GM23338 (cell line): Measurements from ENCODE around the gene SYCN. TPM values are rescaled to one million over a fixed set of nuclear protein-coding genes. Genes with fewer than 3 reads are reported as not detected.

Experiments used
- ATAC-seq: fragments of 200-7000 bp; cut with Tn5 transposase; 3 replicates; pipeline ENCODE4 v1.9.1; 2020
- DNase-seq: peaks from one replicate; pipeline ENCODE4 v3.0.0-alpha.2; 2015; ENCODE audit warnings: low spot score
- H2AFZ ChIP-seq: fragments of 200-600 bp; sonication (generic); 2 replicates; pipeline ENCODE4 v1.8.0; 2016; ENCODE audit warnings: antibody characterized with exemption, mild to moderate bottlenecking, moderate library complexity
- H3F3A ChIP-seq: fragments of 200-600 bp; sonication (generic); replicated peaks from 2 replicates; pipeline ENCODE4 v1.8.0; 2017; ENCODE audit warnings: antibody characterized with exemption, mixed run types, low read depth
- H3K27ac ChIP-seq: fragments of 200-600 bp; sonication (generic); 2 replicates; pipeline ENCODE4 v1.6.1; 2016; ENCODE audit warnings: low read depth
- H3K27me3 ChIP-seq: fragments of 200-600 bp; sonication (generic); 2 replicates; pipeline ENCODE4 v1.8.0; 2016; ENCODE audit warnings: mild to moderate bottlenecking, mixed run types, moderate library complexity; ENCODE audit not compliant: insufficient read depth
- H3K36me3 ChIP-seq: fragments of 200-600 bp; sonication (generic); 2 replicates; pipeline ENCODE4 v1.8.0; 2016; ENCODE audit warnings: mild to moderate bottlenecking; ENCODE audit not compliant: insufficient read depth
- H3K4me1 ChIP-seq: fragments of 200-600 bp; sonication (generic); 2 replicates; pipeline ENCODE4 v1.8.0; 2016; ENCODE audit warnings: mild to moderate bottlenecking, moderate library complexity; ENCODE audit not compliant: insufficient read depth
- H3K4me2 ChIP-seq: fragments of 200-600 bp; sonication (generic); 2 replicates; pipeline ENCODE4 v1.7.1; 2017; ENCODE audit warnings: mixed run types
- H3K4me3 ChIP-seq: fragments of 200-600 bp; sonication (generic); 2 replicates; pipeline ENCODE4 v1.6.1; 2016; ENCODE audit warnings: mixed run types
- H3K79me2 ChIP-seq: fragments of 200-600 bp; sonication (generic); replicated peaks from 2 replicates; pipeline ENCODE4 v1.8.0; 2017; ENCODE audit warnings: mild to moderate bottlenecking; ENCODE audit not compliant: insufficient read depth
- H3K9me2 ChIP-seq: fragments of 200-600 bp; sonication (generic); 2 replicates; pipeline ENCODE4 v1.8.0; 2017; ENCODE audit not compliant: insufficient read depth
- H4K20me1 ChIP-seq: fragments of 200-600 bp; sonication (generic); replicated peaks from 2 replicates; pipeline ENCODE4 v1.8.0; 2017; ENCODE audit warnings: mild to moderate bottlenecking; ENCODE audit not compliant: insufficient read depth
- H3K27ac Mint-ChIP-seq: 2 replicates; pipeline ENCODE4 v1.8.0; 2020; ENCODE audit warnings: inconsistent platforms, mild to moderate bottlenecking, moderate library complexity, mixed read lengths
- H3K27me3 Mint-ChIP-seq: 3 replicates; pipeline ENCODE4 v1.8.0; 2022; ENCODE audit warnings: low read depth, mild to moderate bottlenecking, moderate library complexity, mixed read lengths, inconsistent platforms; ENCODE audit not compliant: insufficient read depth, poor library complexity
- H3K36me3 Mint-ChIP-seq: 3 replicates; pipeline ENCODE4 v1.8.0; 2021; ENCODE audit warnings: low read depth, mild to moderate bottlenecking, inconsistent platforms, moderate library complexity, mixed read lengths
- H3K4me1 Mint-ChIP-seq: 3 replicates; pipeline ENCODE4 v1.8.0; 2020; ENCODE audit warnings: mild to moderate bottlenecking, inconsistent platforms, mixed read lengths
- H3K4me3 Mint-ChIP-seq: 3 replicates; pipeline ENCODE4 v1.8.0; 2021; ENCODE audit warnings: moderate library complexity, mild to moderate bottlenecking, inconsistent platforms, mixed read lengths
- H3K9me3 Mint-ChIP-seq: 3 replicates; pipeline ENCODE4 v1.8.0; 2020; ENCODE audit warnings: moderate library complexity, mild to moderate bottlenecking, inconsistent platforms, mixed read lengths
- CREB1 ChIP-seq: fragments of 250-450 bp; sonication (Bioruptor Pico); IDR thresholded peaks from 2 replicates; pipeline ENCODE4 v1.5.0; 2020; ENCODE audit warnings: low read depth, mild to moderate bottlenecking, moderate library complexity
- EZH2 ChIP-seq: fragments of 200-600 bp; sonication (generic); IDR thresholded peaks from one replicate; pipeline ENCODE4 v1.8.0; 2017; ENCODE audit warnings: antibody characterized with exemption, mild to moderate bottlenecking, low read depth; ENCODE audit not compliant: unreplicated experiment
- EZH2phosphoT487 ChIP-seq: fragments of 200-600 bp; sonication (generic); IDR thresholded peaks from one replicate; pipeline ENCODE4 v1.8.1; 2018; ENCODE audit warnings: antibody characterized with exemption; ENCODE audit not compliant: unreplicated experiment
- JUNB ChIP-seq: IDR thresholded peaks from one replicate; pipeline ENCODE4 v1.6.1; 2016; ENCODE audit warnings: antibody characterized with exemption; ENCODE audit not compliant: unreplicated experiment
- NANOG ChIP-seq: IDR thresholded peaks from 2 replicates; pipeline ENCODE4 v1.6.1; 2016; ENCODE audit warnings: antibody characterized with exemption, borderline replicate concordance
- STAT1 ChIP-seq: IDR thresholded peaks from one replicate; pipeline ENCODE4 v1.6.1; 2016; ENCODE audit warnings: antibody characterized with exemption; ENCODE audit not compliant: unreplicated experiment
- ZNF114 ChIP-seq: fragments of 250-450 bp; sonication (Bioruptor Pico); IDR thresholded peaks from 2 replicates; pipeline ENCODE4 v1.5.0; 2020; ENCODE audit warnings: mild to moderate bottlenecking, moderate library complexity
- polyA plus RNA-seq: library from polyadenylated mRNA; unstranded; fragments of >200 nt; fragmentation: Nextera tagmentation; extraction: Ambion mirVana; gene quantifications from 2 replicates; pipeline ENCODE4 v1.2.1, GENCODE V29; 2016
- total RNA-seq: library from RNA; depleted of rRNA; stranded (reverse); fragments of >200 nt; shearing (Covaris generic); gene quantifications from 2 replicates; pipeline ENCODE4 v1.2.3, GENCODE V29; 2014
- TF ChIP-seq, protein P1 (sequence below), 2 experiments: fragments of 200-600 bp in 1 of 2; sonication (generic) in 1 of 2; conservative IDR thresholded peaks; 2 replicates each; pipeline versions ENCODE4 v1.5.1 to v1.6.1; 2016 to 2017; ENCODE audit warnings: antibody characterized with exemption in 2 of 2, low read depth in 2 of 2, mild to moderate bottlenecking in 2 of 2, moderate library complexity in 1 of 2
- TF ChIP-seq, protein P2 (sequence below): fragments of 250-450 bp; sonication (Bioruptor Pico); IDR thresholded peaks from 2 replicates; pipeline ENCODE4 v1.5.0; 2020; ENCODE audit warnings: mild to moderate bottlenecking, moderate library complexity
- TF ChIP-seq, protein P3 (sequence below): IDR thresholded peaks from 2 replicates; pipeline ENCODE4 v1.6.1; 2016; ENCODE audit warnings: antibody characterized with exemption
- TF ChIP-seq, protein P4 (sequence below): IDR thresholded peaks from one replicate; pipeline ENCODE4 v1.6.1; 2018; ENCODE audit warnings: antibody characterized with exemption; ENCODE audit not compliant: unreplicated experiment

Gene SYCN
- total and polyA plus RNA-seq, 2 experiments from 2014 or later: not detected

DNA sequence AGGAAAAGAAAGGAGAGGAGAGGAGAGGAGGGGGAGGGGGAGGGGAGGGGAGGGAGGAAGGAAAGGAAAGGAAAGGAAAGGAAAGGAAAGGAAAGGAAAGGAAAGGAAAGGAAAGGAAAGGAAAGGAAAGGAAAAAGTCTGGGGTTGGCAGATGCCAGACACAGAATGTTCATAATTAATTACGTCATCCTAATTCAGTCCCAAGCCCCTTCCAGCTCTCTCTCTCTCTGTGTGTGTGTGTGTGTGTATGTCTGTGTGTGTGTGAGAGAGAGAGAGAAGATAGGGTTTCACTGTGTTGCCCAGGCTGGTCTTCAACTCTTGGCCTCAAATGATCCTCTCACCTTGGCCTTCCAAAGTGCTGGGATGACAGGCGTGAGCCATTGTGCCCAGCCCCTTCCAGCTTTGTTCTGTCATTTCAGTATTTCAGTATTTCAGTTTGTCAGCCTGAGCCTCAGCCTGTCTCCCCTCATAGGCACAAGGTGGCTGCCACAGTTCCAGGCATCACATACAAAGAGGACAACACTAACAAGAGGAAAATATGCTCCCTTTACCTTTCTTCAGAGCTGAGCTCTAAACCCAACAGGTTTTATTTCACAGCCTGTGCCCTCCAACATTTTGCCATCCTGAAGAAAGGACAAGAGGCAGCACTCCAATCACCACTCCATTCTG is 26.2 kb upstream of the SYCN start:
- Histone ChIP-seq H4K20me1 (no peaks in the 10 kb centered on the region), H3K36me3 (no peaks in the 10 kb centered on the region), H2AFZ (no peak overlapping the region), H3K27me3 (0 out of 2 replicates have a peak, but pooled peaks cover 9% of the 10 kb centered on the region), H3K4me1 (no peaks in the 10 kb centered on the region), H3F3A (no peaks in the 10 kb centered on the region), H3K79me2 (no peaks in the 10 kb centered on the region), H3K27ac (no peak overlapping the region), H3K4me3 (no peak overlapping the region), H3K4me2 (no peak overlapping the region), H3K9me2 (no peaks in the 10 kb centered on the region)
- DNase-seq: no peak
- Mint-ChIP-seq H3K27ac (no peak overlapping the region), H3K9me3 (no peaks in the 10 kb centered on the region), H3K4me3 (no peak overlapping the region), H3K27me3 (peaks cover 4% of the 10 kb centered on the region), H3K4me1 (no peaks in the 10 kb centered on the region), H3K36me3 (no peaks in the 10 kb centered on the region)
- TF ChIP-seq NANOG (no peak), ZNF114 (CRISPR knock-in tag) (no peak), EZH2 (no peak), CREB1 (CRISPR knock-in tag) (no peak), STAT1 (no peak), JUNB (no peak), EZH2phosphoT487 (no peak)
- TF ChIP-seq, protein P1, sequence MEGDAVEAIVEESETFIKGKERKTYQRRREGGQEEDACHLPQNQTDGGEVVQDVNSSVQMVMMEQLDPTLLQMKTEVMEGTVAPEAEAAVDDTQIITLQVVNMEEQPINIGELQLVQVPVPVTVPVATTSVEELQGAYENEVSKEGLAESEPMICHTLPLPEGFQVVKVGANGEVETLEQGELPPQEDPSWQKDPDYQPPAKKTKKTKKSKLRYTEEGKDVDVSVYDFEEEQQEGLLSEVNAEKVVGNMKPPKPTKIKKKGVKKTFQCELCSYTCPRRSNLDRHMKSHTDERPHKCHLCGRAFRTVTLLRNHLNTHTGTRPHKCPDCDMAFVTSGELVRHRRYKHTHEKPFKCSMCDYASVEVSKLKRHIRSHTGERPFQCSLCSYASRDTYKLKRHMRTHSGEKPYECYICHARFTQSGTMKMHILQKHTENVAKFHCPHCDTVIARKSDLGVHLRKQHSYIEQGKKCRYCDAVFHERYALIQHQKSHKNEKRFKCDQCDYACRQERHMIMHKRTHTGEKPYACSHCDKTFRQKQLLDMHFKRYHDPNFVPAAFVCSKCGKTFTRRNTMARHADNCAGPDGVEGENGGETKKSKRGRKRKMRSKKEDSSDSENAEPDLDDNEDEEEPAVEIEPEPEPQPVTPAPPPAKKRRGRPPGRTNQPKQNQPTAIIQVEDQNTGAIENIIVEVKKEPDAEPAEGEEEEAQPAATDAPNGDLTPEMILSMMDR (conservative IDR thresholded peaks at IDR 0.05; ENCODE audit: low read depth in 2 of 2): no peak
- TF ChIP-seq, protein P2, sequence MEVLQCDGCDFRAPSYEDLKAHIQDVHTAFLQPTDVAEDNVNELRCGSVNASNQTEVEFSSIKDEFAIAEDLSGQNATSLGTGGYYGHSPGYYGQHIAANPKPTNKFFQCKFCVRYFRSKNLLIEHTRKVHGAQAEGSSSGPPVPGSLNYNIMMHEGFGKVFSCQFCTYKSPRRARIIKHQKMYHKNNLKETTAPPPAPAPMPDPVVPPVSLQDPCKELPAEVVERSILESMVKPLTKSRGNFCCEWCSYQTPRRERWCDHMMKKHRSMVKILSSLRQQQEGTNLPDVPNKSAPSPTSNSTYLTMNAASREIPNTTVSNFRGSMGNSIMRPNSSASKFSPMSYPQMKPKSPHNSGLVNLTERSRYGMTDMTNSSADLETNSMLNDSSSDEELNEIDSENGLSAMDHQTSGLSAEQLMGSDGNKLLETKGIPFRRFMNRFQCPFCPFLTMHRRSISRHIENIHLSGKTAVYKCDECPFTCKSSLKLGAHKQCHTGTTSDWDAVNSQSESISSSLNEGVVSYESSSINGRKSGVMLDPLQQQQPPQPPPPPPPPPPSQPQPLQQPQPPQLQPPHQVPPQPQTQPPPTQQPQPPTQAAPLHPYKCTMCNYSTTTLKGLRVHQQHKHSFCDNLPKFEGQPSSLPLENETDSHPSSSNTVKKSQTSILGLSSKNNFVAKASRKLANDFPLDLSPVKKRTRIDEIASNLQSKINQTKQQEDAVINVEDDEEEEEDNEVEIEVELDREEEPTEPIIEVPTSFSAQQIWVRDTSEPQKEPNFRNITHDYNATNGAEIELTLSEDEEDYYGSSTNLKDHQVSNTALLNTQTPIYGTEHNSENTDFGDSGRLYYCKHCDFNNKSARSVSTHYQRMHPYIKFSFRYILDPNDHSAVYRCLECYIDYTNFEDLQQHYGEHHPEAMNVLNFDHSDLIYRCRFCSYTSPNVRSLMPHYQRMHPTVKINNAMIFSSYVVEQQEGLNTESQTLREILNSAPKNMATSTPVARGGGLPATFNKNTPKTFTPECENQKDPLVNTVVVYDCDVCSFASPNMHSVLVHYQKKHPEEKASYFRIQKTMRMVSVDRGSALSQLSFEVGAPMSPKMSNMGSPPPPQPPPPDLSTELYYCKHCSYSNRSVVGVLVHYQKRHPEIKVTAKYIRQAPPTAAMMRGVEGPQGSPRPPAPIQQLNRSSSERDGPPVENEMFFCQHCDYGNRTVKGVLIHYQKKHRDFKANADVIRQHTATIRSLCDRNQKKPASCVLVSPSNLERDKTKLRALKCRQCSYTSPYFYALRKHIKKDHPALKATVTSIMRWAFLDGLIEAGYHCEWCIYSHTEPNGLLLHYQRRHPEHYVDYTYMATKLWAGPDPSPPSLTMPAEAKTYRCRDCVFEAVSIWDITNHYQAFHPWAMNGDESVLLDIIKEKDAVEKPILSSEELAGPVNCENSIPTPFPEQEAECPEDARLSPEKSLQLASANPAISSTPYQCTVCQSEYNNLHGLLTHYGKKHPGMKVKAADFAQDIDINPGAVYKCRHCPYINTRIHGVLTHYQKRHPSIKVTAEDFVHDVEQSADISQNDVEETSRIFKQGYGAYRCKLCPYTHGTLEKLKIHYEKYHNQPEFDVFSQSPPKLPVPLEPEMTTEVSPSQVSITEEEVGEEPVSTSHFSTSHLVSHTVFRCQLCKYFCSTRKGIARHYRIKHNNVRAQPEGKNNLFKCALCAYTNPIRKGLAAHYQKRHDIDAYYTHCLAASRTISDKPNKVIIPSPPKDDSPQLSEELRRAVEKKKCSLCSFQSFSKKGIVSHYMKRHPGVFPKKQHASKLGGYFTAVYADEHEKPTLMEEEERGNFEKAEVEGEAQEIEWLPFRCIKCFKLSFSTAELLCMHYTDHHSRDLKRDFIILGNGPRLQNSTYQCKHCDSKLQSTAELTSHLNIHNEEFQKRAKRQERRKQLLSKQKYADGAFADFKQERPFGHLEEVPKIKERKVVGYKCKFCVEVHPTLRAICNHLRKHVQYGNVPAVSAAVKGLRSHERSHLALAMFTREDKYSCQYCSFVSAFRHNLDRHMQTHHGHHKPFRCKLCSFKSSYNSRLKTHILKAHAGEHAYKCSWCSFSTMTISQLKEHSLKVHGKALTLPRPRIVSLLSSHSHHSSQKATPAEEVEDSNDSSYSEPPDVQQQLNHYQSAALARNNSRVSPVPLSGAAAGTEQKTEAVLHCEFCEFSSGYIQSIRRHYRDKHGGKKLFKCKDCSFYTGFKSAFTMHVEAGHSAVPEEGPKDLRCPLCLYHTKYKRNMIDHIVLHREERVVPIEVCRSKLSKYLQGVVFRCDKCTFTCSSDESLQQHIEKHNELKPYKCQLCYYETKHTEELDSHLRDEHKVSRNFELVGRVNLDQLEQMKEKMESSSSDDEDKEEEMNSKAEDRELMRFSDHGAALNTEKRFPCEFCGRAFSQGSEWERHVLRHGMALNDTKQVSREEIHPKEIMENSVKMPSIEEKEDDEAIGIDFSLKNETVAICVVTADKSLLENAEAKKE (CRISPR knock-in tag): no peak
- TF ChIP-seq, protein P3, sequence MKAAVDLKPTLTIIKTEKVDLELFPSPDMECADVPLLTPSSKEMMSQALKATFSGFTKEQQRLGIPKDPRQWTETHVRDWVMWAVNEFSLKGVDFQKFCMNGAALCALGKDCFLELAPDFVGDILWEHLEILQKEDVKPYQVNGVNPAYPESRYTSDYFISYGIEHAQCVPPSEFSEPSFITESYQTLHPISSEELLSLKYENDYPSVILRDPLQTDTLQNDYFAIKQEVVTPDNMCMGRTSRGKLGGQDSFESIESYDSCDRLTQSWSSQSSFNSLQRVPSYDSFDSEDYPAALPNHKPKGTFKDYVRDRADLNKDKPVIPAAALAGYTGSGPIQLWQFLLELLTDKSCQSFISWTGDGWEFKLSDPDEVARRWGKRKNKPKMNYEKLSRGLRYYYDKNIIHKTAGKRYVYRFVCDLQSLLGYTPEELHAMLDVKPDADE: no peak
- TF ChIP-seq, protein P4, sequence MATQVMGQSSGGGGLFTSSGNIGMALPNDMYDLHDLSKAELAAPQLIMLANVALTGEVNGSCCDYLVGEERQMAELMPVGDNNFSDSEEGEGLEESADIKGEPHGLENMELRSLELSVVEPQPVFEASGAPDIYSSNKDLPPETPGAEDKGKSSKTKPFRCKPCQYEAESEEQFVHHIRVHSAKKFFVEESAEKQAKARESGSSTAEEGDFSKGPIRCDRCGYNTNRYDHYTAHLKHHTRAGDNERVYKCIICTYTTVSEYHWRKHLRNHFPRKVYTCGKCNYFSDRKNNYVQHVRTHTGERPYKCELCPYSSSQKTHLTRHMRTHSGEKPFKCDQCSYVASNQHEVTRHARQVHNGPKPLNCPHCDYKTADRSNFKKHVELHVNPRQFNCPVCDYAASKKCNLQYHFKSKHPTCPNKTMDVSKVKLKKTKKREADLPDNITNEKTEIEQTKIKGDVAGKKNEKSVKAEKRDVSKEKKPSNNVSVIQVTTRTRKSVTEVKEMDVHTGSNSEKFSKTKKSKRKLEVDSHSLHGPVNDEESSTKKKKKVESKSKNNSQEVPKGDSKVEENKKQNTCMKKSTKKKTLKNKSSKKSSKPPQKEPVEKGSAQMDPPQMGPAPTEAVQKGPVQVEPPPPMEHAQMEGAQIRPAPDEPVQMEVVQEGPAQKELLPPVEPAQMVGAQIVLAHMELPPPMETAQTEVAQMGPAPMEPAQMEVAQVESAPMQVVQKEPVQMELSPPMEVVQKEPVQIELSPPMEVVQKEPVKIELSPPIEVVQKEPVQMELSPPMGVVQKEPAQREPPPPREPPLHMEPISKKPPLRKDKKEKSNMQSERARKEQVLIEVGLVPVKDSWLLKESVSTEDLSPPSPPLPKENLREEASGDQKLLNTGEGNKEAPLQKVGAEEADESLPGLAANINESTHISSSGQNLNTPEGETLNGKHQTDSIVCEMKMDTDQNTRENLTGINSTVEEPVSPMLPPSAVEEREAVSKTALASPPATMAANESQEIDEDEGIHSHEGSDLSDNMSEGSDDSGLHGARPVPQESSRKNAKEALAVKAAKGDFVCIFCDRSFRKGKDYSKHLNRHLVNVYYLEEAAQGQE: no peak
- no peak for ATAC-seq
